Measurements from ENCODE around the gene VCX3A. TPM values are rescaled to one million over a fixed set of nuclear protein-coding genes. Genes with fewer than 3 reads are reported as not detected.

The VCX3A gene
- total RNA-seq, 1 donor from 2014 or later = not detected

GRCh38 chrX:6526564-6527136 is 8.3 kb downstream of the VCX3A start:
- no peak for TF ChIP-seq CTCF (conservative IDR thresholded peaks at IDR 0.05; ENCODE audit: low read depth, low read length)
- no peak overlapping the region for H3K4me3 ChIP-seq (ENCODE audit: low read depth, low read length)
- DNase-seq (ENCODE audit: low read depth) = no peak

GRCh38 chrX:6517376-6517775 is 17.5 kb downstream of the VCX3A start:
- TF ChIP-seq CTCF (conservative IDR thresholded peaks at IDR 0.05; ENCODE audit: low read depth, low read length) = no peak
- no peak for DNase-seq (ENCODE audit: low read depth)
- no peak overlapping the region for H3K4me3 ChIP-seq (ENCODE audit: low read depth, low read length)

- TF ChIP-seq CTCF (conservative IDR thresholded peaks at IDR 0.05; ENCODE audit: low read depth, low read length) = no peak
- no peak for DNase-seq (ENCODE audit: low read depth)
- H3K4me3 ChIP-seq (ENCODE audit: low read depth, low read length) = no peak overlapping the region
These were observed 28.5 kb downstream of the VCX3A start for GRCh38 chrX:6506444-6506843.

- DNase-seq (ENCODE audit: low read depth) = no peak
- TF ChIP-seq CTCF (conservative IDR thresholded peaks at IDR 0.05; ENCODE audit: low read depth, low read length) = no peak
- H3K4me3 ChIP-seq (ENCODE audit: low read depth, low read length) = no peak overlapping the region
These were observed 29.0 kb downstream of the VCX3A start for GRCh38 chrX:6505960-6506359.

GRCh38 chrX:6500719-6501118 is 34.2 kb downstream of the VCX3A start:
- no peak overlapping the region for H3K4me3 ChIP-seq (ENCODE audit: low read depth, low read length)
- TF ChIP-seq CTCF (conservative IDR thresholded peaks at IDR 0.05; ENCODE audit: low read depth, low read length) = no peak

GRCh38 chrX:6498324-6498723 is 36.6 kb downstream of the VCX3A start:
- DNase-seq (ENCODE audit: low read depth) = no peak
- no peak for TF ChIP-seq CTCF (conservative IDR thresholded peaks at IDR 0.05; ENCODE audit: low read depth, low read length)

More at GRCh38 chrX:6500719-6501118, 34.2 kb downstream of the VCX3A start:
- no peak for DNase-seq (ENCODE audit: low read depth)

More at GRCh38 chrX:6498324-6498723, 36.6 kb downstream of the VCX3A start:
- no peak overlapping the region for H3K4me3 ChIP-seq (ENCODE audit: low read depth, low read length)

All from epithelial cell of proximal tubule (primary cell).